Body of pancreas (tissue), 4 donors: Measurements from ENCODE around the gene DNAH6. TPM values are rescaled to one million over a fixed set of nuclear protein-coding genes. Genes with fewer than 3 reads are reported as not detected.

Experiments
- ATAC-seq: fragments of 150-250 bp; one replicate; pipeline ENCODE4 v1.9.1; 2016
- DNase-seq, 4 donors: peaks; one replicate each; pipeline ENCODE4 v3.0.0-alpha.2; 2019
- H3K27ac ChIP-seq, 4 donors: fragments of 200-600 bp; sonication (generic); 1 replicate in 3 of 4; 2 replicates in 1 of 4; pipeline versions ENCODE4 v1.5.1 to v1.6.1; 2016 to 2019; ENCODE audit warnings: mild to moderate bottlenecking in 1 of 4, mixed read lengths in 1 of 4, moderate library complexity in 1 of 4
- H3K27me3 ChIP-seq, 2 donors: fragments of 200-600 bp; sonication (generic); one replicate each; pipeline ENCODE4 v1.6.0; 2016; ENCODE audit warnings: mild to moderate bottlenecking in 1 of 2
- H3K36me3 ChIP-seq, 2 donors: fragments of 200-600 bp; sonication (generic); replicated peaks in 1 of 2; 2 replicates each; pipeline ENCODE4 v1.5.1; 2016; ENCODE audit warnings: low read depth in 2 of 2; ENCODE audit not compliant: insufficient read depth in 1 of 2
- H3K4me1 ChIP-seq: fragments of 200-600 bp; sonication (generic); one replicate; pipeline ENCODE4 v1.6.0; 2016
- H3K4me3 ChIP-seq, 2 donors: fragments of 200-600 bp; sonication (generic); 1 replicate in 1 of 2; 2 replicates in 1 of 2; pipeline ENCODE4 v1.5.1; 2016 to 2019
- H3K9me3 ChIP-seq, 3 donors: fragments of 200-600 bp; sonication (generic); 1 replicate in 2 of 3; 2 replicates in 1 of 3; pipeline ENCODE4 v1.5.1; 2016
- POLR2A ChIP-seq, 3 donors: fragments of 450-650 bp; IDR thresholded peaks; one replicate each; pipeline ENCODE4 v1.6.1; 2016; ENCODE audit warnings: antibody characterized with exemption in 3 of 3, mild to moderate bottlenecking in 2 of 3
- WGBS, 2 donors: methylation state at CpG; one replicate each; pipeline ENCODE4 v1.1.5; 2017; 5-methylcytosine and 5-hydroxymethylcytosine counted together
- intact Hi-C: fragments of 100-400 bp; cut with DNase I; formaldehyde crosslinking; loops from one replicate; pipeline ENCODE4 v1.15.1; 2023
- total RNA-seq, 2 donors: library from RNA; depleted of rRNA; stranded (reverse); fragments of >200 nt; gene quantifications; one replicate each; pipeline ENCODE4 v1.1.0, GENCODE V29; 2016
- TF ChIP-seq, protein P1 (sequence below), 7 experiments: fragments of 450-650 bp in 4 of 7; fragments of 200-600 bp in 3 of 7; sonication (generic) in 3 of 7; IDR thresholded peaks; one replicate each; pipeline ENCODE4 v1.5.1; 2016 to 2019; ENCODE audit warnings: antibody characterized with exemption in 7 of 7

Gene DNAH6
- total RNA-seq, 2 donors from 2014 or later: 1.3 to 2.6 TPM

DNA sequence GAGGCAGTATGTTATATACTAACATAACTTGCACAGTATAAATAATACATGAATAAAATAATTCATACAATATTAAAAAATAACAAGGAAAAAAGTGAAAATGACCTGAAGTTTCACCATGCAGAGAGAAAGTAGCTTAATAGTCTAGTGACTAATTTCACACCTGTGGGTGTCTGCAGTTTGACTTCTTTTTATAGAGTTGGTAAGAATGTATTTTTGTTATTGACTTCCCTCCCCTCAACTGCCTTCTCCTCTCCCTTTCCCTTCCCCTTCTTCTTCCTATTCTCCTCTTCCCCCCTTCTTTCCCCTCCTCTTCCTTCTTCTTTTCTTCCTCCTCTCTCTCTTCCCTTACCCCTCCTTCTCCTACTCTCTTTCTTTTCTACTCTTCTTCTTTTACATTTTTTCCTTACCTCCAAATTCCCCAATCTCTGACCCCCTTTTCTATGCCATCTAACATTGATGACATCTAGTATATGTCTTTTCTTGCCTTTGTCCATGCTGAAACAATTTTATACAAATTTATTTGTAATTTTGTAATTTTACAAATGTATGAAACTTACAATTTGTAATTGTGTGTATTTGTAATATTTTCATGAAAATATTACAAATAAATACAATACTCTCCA lies 3.1 kb downstream of the DNAH6 start:
- Histone ChIP-seq H3K9me3 (no peaks in the 10 kb centered on the region), H3K27me3 (no peaks in the 10 kb centered on the region), H3K27ac (no peak overlapping the region), H3K4me3 (no peak overlapping the region), H3K4me1 (peaks cover 6% of the 10 kb centered on the region), H3K36me3 (no peaks in the 10 kb centered on the region)
- no peak for DNase-seq
- no peak for ATAC-seq
- TF ChIP-seq, protein P1, sequence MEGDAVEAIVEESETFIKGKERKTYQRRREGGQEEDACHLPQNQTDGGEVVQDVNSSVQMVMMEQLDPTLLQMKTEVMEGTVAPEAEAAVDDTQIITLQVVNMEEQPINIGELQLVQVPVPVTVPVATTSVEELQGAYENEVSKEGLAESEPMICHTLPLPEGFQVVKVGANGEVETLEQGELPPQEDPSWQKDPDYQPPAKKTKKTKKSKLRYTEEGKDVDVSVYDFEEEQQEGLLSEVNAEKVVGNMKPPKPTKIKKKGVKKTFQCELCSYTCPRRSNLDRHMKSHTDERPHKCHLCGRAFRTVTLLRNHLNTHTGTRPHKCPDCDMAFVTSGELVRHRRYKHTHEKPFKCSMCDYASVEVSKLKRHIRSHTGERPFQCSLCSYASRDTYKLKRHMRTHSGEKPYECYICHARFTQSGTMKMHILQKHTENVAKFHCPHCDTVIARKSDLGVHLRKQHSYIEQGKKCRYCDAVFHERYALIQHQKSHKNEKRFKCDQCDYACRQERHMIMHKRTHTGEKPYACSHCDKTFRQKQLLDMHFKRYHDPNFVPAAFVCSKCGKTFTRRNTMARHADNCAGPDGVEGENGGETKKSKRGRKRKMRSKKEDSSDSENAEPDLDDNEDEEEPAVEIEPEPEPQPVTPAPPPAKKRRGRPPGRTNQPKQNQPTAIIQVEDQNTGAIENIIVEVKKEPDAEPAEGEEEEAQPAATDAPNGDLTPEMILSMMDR (IDR thresholded peaks at IDR 0.05): no peak
- TF ChIP-seq POLR2A (IDR thresholded peaks at IDR 0.05): no peak
- intact Hi-C loops: no loop called here

DNA sequence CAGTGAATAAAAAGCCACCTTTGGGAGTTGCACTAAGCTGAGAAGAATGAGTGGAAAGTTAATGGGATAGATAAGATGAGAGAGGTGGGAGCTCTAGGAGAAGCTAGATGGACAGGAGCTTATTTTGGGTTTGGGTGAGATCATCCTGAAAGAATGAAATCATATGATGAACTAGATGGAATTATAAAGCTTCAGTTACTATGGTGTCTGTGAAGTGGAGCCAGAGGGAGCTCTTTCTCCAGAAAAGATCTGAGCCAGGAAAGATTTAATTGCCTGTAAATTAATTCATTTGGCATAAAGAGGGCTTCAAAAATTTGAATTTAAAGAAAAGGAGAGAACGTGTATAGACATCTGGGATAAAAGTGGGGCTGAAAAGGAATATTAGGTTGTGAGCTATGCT lies 10.3 kb downstream of the DNAH6 start:
- Histone ChIP-seq H3K27ac (no peak overlapping the region), H3K27me3 (no peaks in the 10 kb centered on the region), H3K4me1 (no peaks in the 10 kb centered on the region), H3K4me3 (no peak overlapping the region), H3K9me3 (no peaks in the 10 kb centered on the region), H3K36me3 (no peaks in the 10 kb centered on the region)
- no peak for TF ChIP-seq POLR2A (IDR thresholded peaks at IDR 0.05)
- TF ChIP-seq, protein P1 (IDR thresholded peaks at IDR 0.05): no peak
- DNase-seq: no peak
- intact Hi-C loops: no loop called here
- 36 to 72% methylated on average over 1 of the region's 1 CpG for WGBS, 2 donors
- ATAC-seq: no peak

DNA sequence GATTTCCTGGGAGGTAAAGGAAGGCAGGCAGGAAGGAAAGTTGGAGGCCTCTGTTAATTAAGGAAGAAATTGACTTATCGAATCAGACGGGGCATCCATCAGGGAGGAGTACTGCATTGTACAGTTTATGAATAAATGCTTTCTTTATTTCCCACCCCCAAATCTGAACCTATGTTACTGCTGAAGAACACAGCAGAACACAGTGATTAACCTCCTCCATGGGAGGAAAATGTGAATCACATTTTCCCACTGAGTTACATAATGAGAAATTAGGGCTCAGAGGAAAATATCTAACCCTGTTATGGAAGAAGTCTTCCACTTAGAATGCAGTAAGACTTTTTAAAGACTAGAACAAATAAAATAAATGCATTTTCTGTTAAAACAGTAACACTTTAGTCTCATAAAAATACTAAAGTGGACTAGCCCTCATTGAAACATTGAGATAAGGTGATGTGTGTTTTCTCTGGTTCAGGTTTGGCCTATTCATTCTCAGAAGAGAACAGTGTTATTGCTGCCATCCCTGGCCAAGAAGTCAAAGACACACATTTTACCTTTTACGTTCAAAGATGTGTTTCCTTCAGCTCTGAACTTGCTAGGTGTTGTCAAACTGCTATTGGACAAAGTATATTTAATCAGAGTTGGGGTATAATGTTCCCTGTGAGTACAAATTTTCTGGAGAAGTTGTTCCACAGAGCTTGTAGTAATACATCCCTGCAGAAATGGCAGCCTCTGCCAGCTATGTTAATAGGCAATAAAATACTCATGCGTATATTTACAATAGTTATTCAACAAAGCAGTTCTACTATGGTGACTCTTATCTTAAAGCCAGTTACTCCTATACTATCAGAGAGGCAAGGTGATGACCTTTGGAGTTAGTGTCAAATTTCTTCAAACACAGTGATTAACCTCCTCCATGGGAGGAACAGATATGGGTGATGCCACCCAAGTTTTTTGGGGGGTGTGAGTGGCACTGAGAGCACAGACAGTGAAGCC lies 11.1 kb downstream of the DNAH6 start:
- TF ChIP-seq, protein P1 (IDR thresholded peaks at IDR 0.05): no peak
- no peak for TF ChIP-seq POLR2A (IDR thresholded peaks at IDR 0.05)
- Histone ChIP-seq H3K4me1 (no peaks in the 10 kb centered on the region), H3K4me3 (no peak overlapping the region), H3K27me3 (no peaks in the 10 kb centered on the region), H3K27ac (no peak overlapping the region), H3K9me3 (no peaks in the 10 kb centered on the region), H3K36me3 (no peaks in the 10 kb centered on the region)
- DNase-seq: no peak
- intact Hi-C loops: no loop called here
- 68 to 70% methylated on average over 4 of the region's 4 CpGs for WGBS, 2 donors
- ATAC-seq: no peak

DNA sequence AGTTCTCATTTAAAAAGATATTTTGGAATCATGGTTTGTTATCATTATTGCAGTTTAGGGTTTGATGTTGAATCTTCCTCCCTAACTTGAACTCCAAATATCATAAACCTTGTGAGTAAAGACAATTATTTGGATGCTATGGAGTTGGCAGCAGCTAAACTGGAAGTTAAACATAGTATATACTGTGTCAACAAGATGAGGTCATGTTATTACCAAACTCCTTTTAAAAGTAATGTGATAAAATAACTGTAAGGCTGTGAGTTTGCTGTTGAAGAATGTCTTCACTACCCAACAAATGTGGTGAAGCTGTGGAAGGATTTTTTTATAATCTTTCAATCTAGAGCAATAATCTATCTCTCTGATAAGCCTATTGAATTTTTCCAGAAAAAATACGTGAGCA lies 16.0 kb downstream of the DNAH6 start:
- Histone ChIP-seq H3K27me3 (no peaks in the 10 kb centered on the region), H3K9me3 (no peaks in the 10 kb centered on the region), H3K4me3 (no peak overlapping the region), H3K4me1 (no peaks in the 10 kb centered on the region), H3K36me3 (no peaks in the 10 kb centered on the region), H3K27ac (no peak overlapping the region)
- intact Hi-C loops: no loop called here
- ATAC-seq (no peak), DNase-seq (no peak)
- 66% methylated on average over 1 of the region's 1 CpG for WGBS, 2 donors
- TF ChIP-seq POLR2A (IDR thresholded peaks at IDR 0.05): no peak
- TF ChIP-seq, protein P1 (IDR thresholded peaks at IDR 0.05): no peak
